SK-N-SH (cell line): ENCODE measurements around the gene SAMD4B. TPM values are rescaled to one million over a fixed set of nuclear protein-coding genes. Genes with fewer than 3 reads are reported as not detected.
A peak's percentile ranks its signal among the peaks of the same experiment; 100 is the strongest.

Experiments
- CTCF ChIA-PET: fragments of 300-600, 350-600 bp; formaldehyde crosslinking; extraction: SDS; loops from one replicate; lab custom pipeline; 2021; lab: Yijun Ruan, JAX
- POLR2A ChIA-PET: fragments of 350-600 bp; sonication (Branson Sonifier 250); formaldehyde crosslinking; extraction: SDS; loops from one replicate; lab custom pipeline; 2020; ENCODE audit warnings: antibody characterized with exemption, inconsistent platforms; lab: Yijun Ruan, JAX
- DNase-seq: peaks from one replicate; pipeline ENCODE4 v3.0.0; 2012
- H2AFZ ChIP-seq: fragments of 200-600 bp; sonication (generic); 2 replicates; pipeline ENCODE4 v1.8.1; 2016; ENCODE audit warnings: antibody characterized with exemption, mild to moderate bottlenecking, low read depth
- H3F3A ChIP-seq: fragments of 200-600 bp; sonication (generic); replicated peaks from 2 replicates; pipeline ENCODE3; 2016; ENCODE audit warnings: antibody characterized with exemption, mild to moderate bottlenecking; ENCODE audit not compliant: insufficient read depth
- H3K27ac ChIP-seq, 2 experiments: fragments of 200-500 bp in 1 of 2; fragments of 200-600 bp in 1 of 2; sonication (Bioruptor generic) in 1 of 2; sonication (generic), shearing (Covaris generic) in 1 of 2; 2 replicates each; pipeline versions ENCODE4 v1.5.1 to v1.6.1; 2014 to 2016; ENCODE audit warnings: low read depth in 2 of 2, inconsistent platforms in 1 of 2, low read length in 1 of 2, mild to moderate bottlenecking in 1 of 2, mixed read lengths in 1 of 2
- H3K27me3 ChIP-seq: fragments of 200-600 bp; sonication (generic), shearing (Covaris generic); 2 replicates; pipeline ENCODE4 v1.6.1; 2016; ENCODE audit warnings: mixed run types; ENCODE audit not compliant: insufficient read depth
- H3K36me3 ChIP-seq, 2 experiments: fragments of 200-500 bp in 1 of 2; fragments of 200-600 bp in 1 of 2; sonication (Bioruptor generic) in 1 of 2; sonication (generic) in 1 of 2; replicated peaks in 1 of 2; 2 replicates each; pipeline versions ENCODE3 to v1.5.1; 2014 to 2016; ENCODE audit warnings: low read length in 1 of 2, mild to moderate bottlenecking in 1 of 2; ENCODE audit not compliant: insufficient read depth in 2 of 2, control insufficient read depth in 1 of 2
- H3K4me1 ChIP-seq, 2 experiments: fragments of 200-500 bp in 1 of 2; fragments of 200-600 bp in 1 of 2; sonication (Bioruptor generic) in 1 of 2; sonication (generic), shearing (Covaris generic) in 1 of 2; 2 replicates each; pipeline versions ENCODE4 v1.5.1 to v1.6.1; 2014 to 2016; ENCODE audit warnings: low read depth in 1 of 2, low read length in 1 of 2, mixed run types in 1 of 2; ENCODE audit not compliant: insufficient read depth in 2 of 2, control insufficient read depth in 1 of 2
- H3K4me2 ChIP-seq: fragments of 200-600 bp; sonication (generic), shearing (Covaris generic); 2 replicates; pipeline ENCODE4 v1.6.1; 2017; ENCODE audit warnings: mixed run types
- H3K4me3 ChIP-seq, 2 experiments: fragments of 200-500 bp in 1 of 2; fragments of 200-600 bp in 1 of 2; sonication (Bioruptor generic) in 1 of 2; sonication (generic), shearing (Covaris generic) in 1 of 2; 2 replicates each; pipeline versions ENCODE4 v1.5.1 to v1.8.1; 2014 to 2016; ENCODE audit warnings: low read depth in 2 of 2, inconsistent platforms in 1 of 2, low read length in 1 of 2, mild to moderate bottlenecking in 1 of 2, mixed read lengths in 1 of 2, moderate library complexity in 1 of 2
- H3K79me2 ChIP-seq: fragments of 200-600 bp; sonication (generic); 2 replicates; pipeline ENCODE4 v1.8.1; 2017; ENCODE audit warnings: mild to moderate bottlenecking; ENCODE audit not compliant: insufficient read depth
- H3K9ac ChIP-seq: fragments of 200-600 bp; sonication (generic); 2 replicates; pipeline ENCODE4 v1.6.1; 2017; ENCODE audit warnings: mixed run types
- H3K9me2 ChIP-seq: fragments of 200-600 bp; sonication (generic); 2 replicates; pipeline ENCODE4 v1.6.1; 2017; ENCODE audit warnings: mixed run types
- H3K9me3 ChIP-seq: fragments of 200-600 bp; sonication (generic); 2 replicates; pipeline ENCODE4 v1.6.1; 2017; ENCODE audit warnings: mixed run types, mild to moderate bottlenecking, moderate library complexity
- H4K20me1 ChIP-seq: fragments of 200-600 bp; sonication (generic); 2 replicates; pipeline ENCODE4 v1.6.1; 2017; ENCODE audit warnings: mild to moderate bottlenecking, mixed run types; ENCODE audit not compliant: insufficient read depth
- CHD2 ChIP-seq: fragments of 150-350 bp; IDR thresholded peaks from 2 replicates; pipeline ENCODE4 v1.6.1; 2018; ENCODE audit warnings: low read length; ENCODE audit not compliant: partially characterized antibody
- CTCF ChIP-seq: fragments of 200-600 bp; sonication (generic); IDR thresholded peaks from 2 replicates; pipeline ENCODE4 v1.6.1; 2017; ENCODE audit warnings: antibody characterized with exemption, mild to moderate bottlenecking, moderate library complexity
- ELF1 ChIP-seq: IDR thresholded peaks from 2 replicates; pipeline ENCODE4 v1.4.0; 2012
- FOXM1 ChIP-seq: IDR thresholded peaks from 2 replicates; pipeline ENCODE4 v1.4.0; 2012; ENCODE audit warnings: low read depth, mild to moderate bottlenecking
- GATA2 ChIP-seq: sonication (generic); formaldehyde crosslinking; IDR thresholded peaks from 2 replicates; pipeline ENCODE4 v1.5.0; 2020; ENCODE audit warnings: mild to moderate bottlenecking, missing genetic modification reagents
- MAX ChIP-seq: IDR thresholded peaks from 2 replicates; pipeline ENCODE4 v1.4.0; 2012; ENCODE audit warnings: low read depth
- MXI1 ChIP-seq: IDR thresholded peaks from 2 replicates; pipeline ENCODE4 v1.6.1; 2012; ENCODE audit warnings: mild to moderate bottlenecking, low read depth, low read length, improper control_type of control experiment
- NFIC ChIP-seq: IDR thresholded peaks from 2 replicates; pipeline ENCODE4 v1.4.0; 2012; ENCODE audit warnings: borderline replicate concordance
- NRF1 ChIP-seq: IDR thresholded peaks from 2 replicates; pipeline ENCODE4 v1.6.1; 2012; ENCODE audit warnings: low read depth, mild to moderate bottlenecking, low read length
- POLR2AphosphoS5 ChIP-seq: IDR thresholded peaks from 2 replicates; pipeline ENCODE4 v1.6.1; 2012; ENCODE audit warnings: low read depth, low read length
- RAD21 ChIP-seq: IDR thresholded peaks from 2 replicates; pipeline ENCODE4 v1.6.1; 2012; ENCODE audit warnings: mild to moderate bottlenecking, low read length
- RCOR1 ChIP-seq: fragments of 150-350 bp; IDR thresholded peaks from 2 replicates; pipeline ENCODE4 v1.6.1; 2017; ENCODE audit warnings: antibody characterized with exemption, low read length
- RXRA ChIP-seq: IDR thresholded peaks from 2 replicates; pipeline ENCODE4 v1.4.0; 2012; ENCODE audit warnings: low read depth, mild to moderate bottlenecking, borderline replicate concordance
- SIN3A ChIP-seq: IDR thresholded peaks from 2 replicates; pipeline ENCODE4 v1.6.1; 2012; ENCODE audit warnings: low read depth, mild to moderate bottlenecking, low read length, moderate library complexity, borderline replicate concordance
- SMC3 ChIP-seq: IDR thresholded peaks from 2 replicates; pipeline ENCODE4 v1.6.1; 2012; ENCODE audit warnings: low read depth, low read length, improper control_type of control experiment
- TAF1 ChIP-seq: IDR thresholded peaks from 2 replicates; pipeline ENCODE4 v1.6.1; 2012; ENCODE audit warnings: low read depth, mild to moderate bottlenecking, low read length, moderate library complexity, borderline replicate concordance
- TEAD4 ChIP-seq: IDR thresholded peaks from 2 replicates; pipeline ENCODE4 v1.4.0; 2012; ENCODE audit warnings: mild to moderate bottlenecking, borderline replicate concordance; ENCODE audit not compliant: insufficient read depth
- USF1 ChIP-seq: IDR thresholded peaks from 2 replicates; pipeline ENCODE4 v1.4.0; 2012; ENCODE audit warnings: low read depth, borderline replicate concordance
- YY1 ChIP-seq: IDR thresholded peaks from 2 replicates; pipeline ENCODE4 v1.4.0; 2012; ENCODE audit warnings: low read depth, mild to moderate bottlenecking
- WGBS: methylation state at CpG from one replicate; pipeline ENCODE4 v1.1.6; 2017; ENCODE audit warnings: low lambda C conversion rate; 5-methylcytosine and 5-hydroxymethylcytosine counted together
- polyA plus RNA-seq, 3 experiments: library from polyadenylated mRNA; depleted of rRNA; stranded (reverse); fragments of >200 nt; gene quantifications; 2 replicates each; pipeline ENCODE4 v1.2.3, GENCODE V29; 2012

The SAMD4B gene
- polyA plus RNA-seq, 1 of the 3 experiments (the other 2 are of a cell fraction), result 83.0 TPM

- WGBS, result 27% methylated on average over 22 of the region's 22 CpGs
- H3K36me3 ChIP-seq, result peaks cover 0 to 7% of the 10 kb centered on the region in 2 experiments
- no peaks in the 10 kb centered on the region for H3K9me3 ChIP-seq
- no peaks in the 10 kb centered on the region for H3K27me3 ChIP-seq
- H3K9ac ChIP-seq, result peak overlapping the region; percentile 97
- H3F3A ChIP-seq, result peaks cover 47% of the 10 kb centered on the region
- TF ChIP-seq MAX (no peak), POLR2AphosphoS5 (no peak), GATA2 (CRISPR knock-in tag) (no peak), CHD2 (peak; percentile 76), TAF1 (no peak), YY1 (no peak)
- peak overlapping the region; percentile 39 to 91 for H3K27ac ChIP-seq
- peak overlapping the region; percentile 82 to 98; a peak in 3 of 4 replicates for H3K4me3 ChIP-seq
- no peak overlapping the region for H2AFZ ChIP-seq
- POLR2A ChIA-PET, result interaction anchor here (0.9 to 2.5 kb wide), 3 partner anchors 8 to 29 kb away, joined by 3 to 12 read pairs (median 4); partner anchors contain the start of genes MED29, PAF1 and RPS16
- peaks cover 28% of the 10 kb centered on the region for H3K79me2 ChIP-seq
- peaks cover 37 to 39% of the 10 kb centered on the region in 2 experiments; a peak in 3 of 4 replicates for H3K4me1 ChIP-seq
- no peak for DNase-seq
- CTCF ChIA-PET, result interaction anchor here (1.0 to 3.9 kb wide), 2 partner anchors 8 to 126 kb away, joined by 3 to 52 read pairs; partner anchors contain the start of gene EID2B
- H3K9me2 ChIP-seq, result no peaks in the 10 kb centered on the region
- H4K20me1 ChIP-seq, result peaks cover 19% of the 10 kb centered on the region
- H3K4me2 ChIP-seq, result peak overlapping the region; percentile 92
Measured at GRCh38 chr19:39405958-39406655, 63.9 kb downstream of the SAMD4B start.

GRCh38 chr19:39406656-39407409, 64.6 kb downstream of the SAMD4B start, which contains the start of gene ZFP36:
ZFP36 (plus strand) TSS chr19:39406847; CDS start chr19:39406905, 58 bp downstream.
- H3K27ac ChIP-seq, result peak within 1 kb of the TSS; percentile 84 to 91
- peaks cover 47% of the 10 kb centered on the region for H3F3A ChIP-seq
- peak within 1 kb of the TSS; percentile 82 to 98 for H3K4me3 ChIP-seq
- H3K9me2 ChIP-seq, result no peaks in the 10 kb centered on the region
- H3K4me2 ChIP-seq, result peak within 1 kb of the TSS; percentile 92
- POLR2A ChIA-PET, result interaction anchor here (0.9 to 2.5 kb wide), 3 partner anchors 9 to 29 kb away, joined by 3 to 12 read pairs (median 4); partner anchors contain the start of genes MED29, PAF1 and RPS16
- 10% methylated on average over 17 of the region's 56 CpGs for WGBS
- H4K20me1 ChIP-seq, result peaks cover 19% of the 10 kb centered on the region
- no peaks in the 10 kb centered on the region for H3K9me3 ChIP-seq
- H3K36me3 ChIP-seq, result peaks cover 0 to 7% of the 10 kb centered on the region in 2 experiments
- peaks cover 28% of the 10 kb centered on the region for H3K79me2 ChIP-seq
- CTCF ChIA-PET, result interaction anchor here (1.0 to 3.9 kb wide), 2 partner anchors 9 to 125 kb away, joined by 3 to 52 read pairs; partner anchors contain the start of gene EID2B
- peaks cover 41% of the 10 kb centered on the region in 2 experiments; a peak in 3 of 4 replicates for H3K4me1 ChIP-seq
- 0 out of 2 replicates have a peak, but pooled peaks have one; percentile 14 for TF ChIP-seq CTCF
- TF ChIP-seq USF1, result no peak
- TF ChIP-seq POLR2AphosphoS5, result peak; percentile 99
- peak; percentile 32 for TF ChIP-seq ELF1
- TF ChIP-seq FOXM1, result no peak
- TF ChIP-seq TAF1, result peak; percentile 70; the same call in 1 of the 2 replicates
- no peak for TF ChIP-seq SMC3
- 0 out of 2 replicates have a peak, but pooled peaks have one; percentile 15 for TF ChIP-seq NRF1
- TF ChIP-seq TEAD4, result no peak
- 0 out of 2 replicates have a peak, but pooled peaks have one; percentile 6 for TF ChIP-seq RCOR1
- TF ChIP-seq CHD2, result peak; percentile 20
- 0 out of 2 replicates have a peak, but pooled peaks have one; percentile 8 for TF ChIP-seq NFIC
- TF ChIP-seq RAD21, result no peak
- no peak for TF ChIP-seq RXRA
- TF ChIP-seq MXI1, result peak; percentile 54
- peak; percentile 91 for TF ChIP-seq SIN3A
- peak within 1 kb of the TSS; percentile 97 for H3K9ac ChIP-seq
- no peak within 1 kb of the TSS for H2AFZ ChIP-seq
- DNase-seq, result peak; percentile 94
- H3K27me3 ChIP-seq, result no peaks in the 10 kb centered on the region
